ENCODE results near the gene MLLT3. TPM values are rescaled to one million over a fixed set of nuclear protein-coding genes. Genes with fewer than 3 reads are reported as not detected.

The MLLT3 gene
- total RNA-seq, 2 donors from 2014 or later: 13.1 to 22.0 TPM

DNA sequence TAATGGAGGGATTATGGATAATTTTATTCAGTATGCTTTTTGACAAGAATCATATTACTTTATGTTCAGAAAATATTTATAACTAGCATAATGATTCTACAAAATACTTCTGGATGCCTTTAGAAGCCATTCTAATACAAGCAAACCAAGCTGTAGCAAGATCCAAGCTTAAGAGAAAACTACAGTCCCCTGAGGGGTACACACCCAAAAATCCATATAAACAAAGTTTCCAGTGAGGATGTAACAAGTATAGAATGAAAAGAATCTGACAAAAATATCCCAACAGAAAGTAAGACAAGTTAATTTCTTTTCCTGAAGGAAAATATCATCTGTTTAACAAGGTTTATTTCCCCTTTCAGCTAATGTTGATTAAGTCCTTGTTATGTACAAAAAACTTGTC, 53.9 kb downstream of the MLLT3 start:
- TF ChIP-seq POLR2A (IDR thresholded peaks at IDR 0.05) (no peak), POLR2AphosphoS5 (IDR thresholded peaks at IDR 0.05) (no peak), CTCF (IDR thresholded peaks at IDR 0.05) (no peak)
- peak overlapping the region; percentile 30 to 75 for H3K27ac ChIP-seq
- H3K36me3 ChIP-seq: no peaks in the 10 kb centered on the region
- DNase-seq (ENCODE audit: low spot score): no peak
- intact Hi-C loops (cut with DNase I): no loop called here
- peaks cover 8% of the 10 kb centered on the region for H3K4me1 ChIP-seq (replicated peaks)
- no peak overlapping the region for H3K4me3 ChIP-seq
- no peaks in the 10 kb centered on the region for H3K9me3 ChIP-seq
- H3K27me3 ChIP-seq (replicated peaks; ENCODE audit: insufficient read depth): no peaks in the 10 kb centered on the region

- TF ChIP-seq POLR2AphosphoS5 (IDR thresholded peaks at IDR 0.05): no peak
- no peak for TF ChIP-seq CTCF (IDR thresholded peaks at IDR 0.05)
- TF ChIP-seq POLR2A (IDR thresholded peaks at IDR 0.05): no peak
- no peak for DNase-seq (ENCODE audit: low spot score)
- no peaks in the 10 kb centered on the region for H3K36me3 ChIP-seq
- 63% methylated on average over 4 of the region's 4 CpGs for WGBS
- H3K27ac ChIP-seq: no peak overlapping the region
- H3K4me3 ChIP-seq: no peak overlapping the region
- H3K27me3 ChIP-seq (replicated peaks; ENCODE audit: insufficient read depth): no peaks in the 10 kb centered on the region
- intact Hi-C loops (cut with DNase I): no loop called here
- peaks cover 11% of the 10 kb centered on the region for H3K4me1 ChIP-seq (replicated peaks)
- H3K9me3 ChIP-seq: no peaks in the 10 kb centered on the region
Measured at GRCh38 chr9:20566401-20566800, 55.9 kb downstream of the MLLT3 start.

- Histone ChIP-seq H3K36me3 (no peaks in the 10 kb centered on the region), H3K9me3 (no peaks in the 10 kb centered on the region), H3K27ac (no peak overlapping the region), H3K4me1 (replicated peaks) (peaks cover 7% of the 10 kb centered on the region), H3K4me3 (no peak overlapping the region), H3K27me3 (replicated peaks; ENCODE audit: insufficient read depth) (no peaks in the 10 kb centered on the region)
- no peak for DNase-seq (ENCODE audit: low spot score)
- TF ChIP-seq POLR2A (IDR thresholded peaks at IDR 0.05) (no peak), CTCF (IDR thresholded peaks at IDR 0.05) (no peak), POLR2AphosphoS5 (IDR thresholded peaks at IDR 0.05) (no peak)
- 82% methylated on average over 3 of the region's 3 CpGs for WGBS
- intact Hi-C loops (cut with DNase I): no loop called here
Measured at GRCh38 chr9:20564650-20565049, 57.6 kb downstream of the MLLT3 start.

DNA sequence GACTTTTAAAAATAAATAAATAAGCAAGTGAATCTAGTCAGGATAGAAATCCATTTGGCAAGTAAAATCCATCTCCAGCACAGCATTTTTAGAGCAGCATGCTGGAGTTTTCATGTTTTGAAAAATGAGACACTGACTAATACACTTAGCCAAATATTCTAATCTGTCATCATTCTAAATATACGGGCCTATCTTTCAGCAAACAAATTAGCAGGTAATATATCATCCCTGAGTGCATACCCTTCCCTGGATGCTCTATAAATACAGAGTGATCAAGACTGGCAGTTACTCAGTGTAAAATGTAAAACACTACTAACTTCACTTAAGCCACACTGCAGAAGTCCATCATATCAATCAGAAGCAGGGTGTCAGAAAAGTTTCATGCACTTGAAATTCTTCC, 58.4 kb downstream of the MLLT3 start:
- Histone ChIP-seq H3K36me3 (no peaks in the 10 kb centered on the region), H3K4me1 (replicated peaks) (peaks cover 11% of the 10 kb centered on the region), H3K27ac (no peak overlapping the region), H3K9me3 (no peaks in the 10 kb centered on the region), H3K4me3 (no peak overlapping the region), H3K27me3 (replicated peaks; ENCODE audit: insufficient read depth) (no peaks in the 10 kb centered on the region)
- TF ChIP-seq CTCF (IDR thresholded peaks at IDR 0.05): no peak
- TF ChIP-seq POLR2AphosphoS5 (IDR thresholded peaks at IDR 0.05): no peak
- no peak for TF ChIP-seq POLR2A (IDR thresholded peaks at IDR 0.05)
- intact Hi-C loops (cut with DNase I): no loop called here
- 11% methylated on average over 1 of the region's 1 CpG for WGBS
- no peak for DNase-seq (ENCODE audit: low spot score)

DNA sequence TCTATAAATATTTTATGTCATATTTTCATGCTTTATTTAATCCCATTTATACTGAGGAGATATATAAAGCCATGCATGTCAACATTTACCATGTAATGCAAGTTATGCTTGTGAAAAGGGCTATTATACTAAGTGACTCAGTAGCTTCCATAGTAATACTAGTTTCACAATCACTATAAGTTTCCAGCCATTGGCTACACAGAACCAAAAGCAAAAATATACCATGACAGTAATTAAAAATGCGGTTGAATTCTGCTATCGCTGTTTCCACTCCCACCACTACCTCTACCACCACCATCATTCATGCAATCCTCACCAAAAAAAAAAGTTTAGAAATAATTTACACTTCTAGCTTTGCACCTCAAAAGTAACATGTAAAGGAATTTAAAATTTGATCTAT, 60.2 kb downstream of the MLLT3 start:
- H3K9me3 ChIP-seq: no peaks in the 10 kb centered on the region
- intact Hi-C loops (cut with DNase I): no loop called here
- no peak for DNase-seq (ENCODE audit: low spot score)
- H3K4me1 ChIP-seq (replicated peaks): peaks cover 11% of the 10 kb centered on the region
- H3K27ac ChIP-seq: no peak overlapping the region
- 99% methylated on average over 2 of the region's 2 CpGs for WGBS
- no peak overlapping the region for H3K4me3 ChIP-seq
- no peaks in the 10 kb centered on the region for H3K36me3 ChIP-seq
- TF ChIP-seq CTCF (IDR thresholded peaks at IDR 0.05) (no peak), POLR2A (IDR thresholded peaks at IDR 0.05) (no peak), POLR2AphosphoS5 (IDR thresholded peaks at IDR 0.05) (no peak)
- H3K27me3 ChIP-seq (replicated peaks; ENCODE audit: insufficient read depth): no peaks in the 10 kb centered on the region

All from prostate gland (tissue), 2 donors.